ENCODE results near the gene EPHB2.

The EPHB2 gene

GRCh38 chr1:22908880-22909426 lies 198.3 kb downstream of the EPHB2 start:
- no peak overlapping the region for H3K27ac ChIP-seq
- H3K4me3 ChIP-seq (ENCODE audit: low read depth, low read length), result no peak overlapping the region
- no peak for TF ChIP-seq CTCF (IDR thresholded peaks at IDR 0.05; ENCODE audit: low read depth, low read length)
- H3K36me3 ChIP-seq, result no peaks in the 10 kb centered on the region; the same call in none of the 2 replicates
- no peak for DNase-seq
- H3K27me3 ChIP-seq (ENCODE audit: insufficient read depth, low read depth, severe bottlenecking), result no peaks in the 10 kb centered on the region
- no peaks in the 10 kb centered on the region for H3K9me3 ChIP-seq (ENCODE audit: severe bottlenecking)

GRCh38 chr1:22910286-22910685 lies 199.6 kb downstream of the EPHB2 start:
- DNase-seq, result no peak
- no peak for TF ChIP-seq CTCF (IDR thresholded peaks at IDR 0.05; ENCODE audit: low read depth, low read length)
- Histone ChIP-seq H3K27ac (no peak overlapping the region), H3K36me3 (no peaks in the 10 kb centered on the region; the same call in none of the 2 replicates), H3K27me3 (ENCODE audit: insufficient read depth, low read depth, severe bottlenecking) (no peaks in the 10 kb centered on the region), H3K9me3 (ENCODE audit: severe bottlenecking) (no peaks in the 10 kb centered on the region), H3K4me3 (ENCODE audit: low read depth, low read length) (no peak overlapping the region)

GRCh38 chr1:22910986-22911651 lies 200.5 kb downstream of the EPHB2 start:
- Histone ChIP-seq H3K27ac (no peak overlapping the region), H3K36me3 (no peaks in the 10 kb centered on the region; the same call in none of the 2 replicates), H3K9me3 (ENCODE audit: severe bottlenecking) (no peaks in the 10 kb centered on the region), H3K4me3 (ENCODE audit: low read depth, low read length) (no peak overlapping the region), H3K27me3 (ENCODE audit: insufficient read depth, low read depth, severe bottlenecking) (no peaks in the 10 kb centered on the region)
- no peak for DNase-seq
- no peak for TF ChIP-seq CTCF (IDR thresholded peaks at IDR 0.05; ENCODE audit: low read depth, low read length)

GRCh38 chr1:22912311-22912710 lies 201.7 kb downstream of the EPHB2 start:
- H3K27ac ChIP-seq, result no peak overlapping the region
- no peak for TF ChIP-seq CTCF (IDR thresholded peaks at IDR 0.05; ENCODE audit: low read depth, low read length)
- no peak overlapping the region for H3K4me3 ChIP-seq (ENCODE audit: low read depth, low read length)
- no peaks in the 10 kb centered on the region for H3K27me3 ChIP-seq (ENCODE audit: insufficient read depth, low read depth, severe bottlenecking)
- no peak for DNase-seq
- no peaks in the 10 kb centered on the region for H3K9me3 ChIP-seq (ENCODE audit: severe bottlenecking)
- H3K36me3 ChIP-seq, result no peaks in the 10 kb centered on the region; the same call in none of the 2 replicates

- Histone ChIP-seq H3K27me3 (ENCODE audit: insufficient read depth, low read depth, severe bottlenecking) (no peaks in the 10 kb centered on the region), H3K4me3 (ENCODE audit: low read depth, low read length) (no peak overlapping the region), H3K9me3 (ENCODE audit: severe bottlenecking) (no peaks in the 10 kb centered on the region), H3K27ac (0 out of 2 replicates have a peak overlapping the region, but pooled peaks have one; percentile 89), H3K36me3 (no peaks in the 10 kb centered on the region; the same call in 1 of the 2 replicates)
- TF ChIP-seq CTCF (IDR thresholded peaks at IDR 0.05; ENCODE audit: low read depth, low read length), result no peak
- DNase-seq, result no peak
These were observed 202.9 kb downstream of the EPHB2 start for GRCh38 chr1:22913421-22914141.
